Lower leg skin (tissue), 3 donors: ENCODE data around the gene AP3D1.

Experiments used
- CTCF ChIP-seq, 3 donors: fragments of 450-650 bp; IDR thresholded peaks; one replicate each; pipeline ENCODE4 v1.5.1; 2016; ENCODE audit warnings: antibody characterized with exemption in 3 of 3, mild to moderate bottlenecking in 3 of 3, moderate library complexity in 2 of 3
- POLR2A ChIP-seq, 2 donors: fragments of 450-650 bp; IDR thresholded peaks; one replicate each; pipeline ENCODE4 v1.6.1; 2016 to 2017; ENCODE audit warnings: antibody characterized with exemption in 2 of 2, mild to moderate bottlenecking in 1 of 2, moderate library complexity in 1 of 2

- no peak for TF ChIP-seq CTCF (IDR thresholded peaks at IDR 0.05)
- TF ChIP-seq POLR2A (IDR thresholded peaks at IDR 0.05), result no peak
Measured at GRCh38 chr19:2198317-2198716, 47.0 kb upstream of the AP3D1 start.
